Measurements from ENCODE around the gene AK8. TPM values are rescaled to one million over a fixed set of nuclear protein-coding genes. Genes with fewer than 3 reads are reported as not detected.

Gene AK8
- total and polyA plus RNA-seq, 4 donors, result 0.07 to 0.26 (median 0.11) TPM

DNA sequence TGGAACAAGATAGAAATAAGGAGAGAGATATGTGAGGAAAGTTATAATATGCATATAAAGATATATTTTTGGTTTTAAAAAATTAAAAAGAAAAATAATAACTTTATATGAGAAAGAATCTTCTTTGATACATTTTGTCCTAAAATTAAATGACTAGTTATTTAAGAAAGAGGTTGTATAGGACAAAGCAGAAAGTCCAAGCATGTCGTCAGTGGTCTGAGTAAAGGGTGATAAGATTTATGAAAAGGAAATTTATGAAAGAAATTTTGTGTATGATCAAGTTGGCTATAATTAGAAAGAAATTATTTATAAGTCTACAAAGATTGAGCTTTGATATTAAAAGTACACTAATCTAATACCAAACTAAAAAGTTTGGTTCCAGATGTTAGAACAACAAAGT lies 175.8 kb downstream of the AK8 start:
- WGBS, result 72% methylated on average over 1 of the region's 1 CpG
- H3K27me3 ChIP-seq (ENCODE audit: control insufficient read depth in 4 of 4, insufficient read depth in 4 of 4, low read length in 3 of 4), result peaks cover 0 to 4% (median 0%) of the 10 kb centered on the region in 4 donors

DNA sequence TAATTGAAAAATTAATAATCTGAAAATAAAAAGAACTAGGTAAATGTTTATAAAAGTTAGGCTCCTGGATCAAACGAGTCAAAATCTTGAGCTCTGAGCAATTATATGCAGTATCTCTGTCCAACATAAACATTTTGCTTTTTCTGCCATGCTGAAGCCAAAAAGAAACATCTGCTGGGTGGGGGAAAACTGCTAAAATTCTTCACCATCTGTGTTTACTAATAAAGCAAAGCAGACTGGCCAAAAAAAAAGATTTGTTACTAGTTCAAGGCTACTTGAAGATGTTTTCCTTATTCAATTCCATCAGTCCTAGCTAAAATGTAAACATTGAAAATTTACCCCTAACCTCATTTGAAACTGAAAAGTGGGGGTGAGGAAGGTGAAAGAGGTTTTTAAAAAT lies 178.1 kb downstream of the AK8 start:
- Histone ChIP-seq H3K36me3 (ENCODE audit: control insufficient read depth in 4 of 4, insufficient read depth in 3 of 4, low read depth in 1 of 4, low read length in 3 of 4) (no peaks in the 10 kb centered on the region), H3K9me3 (ENCODE audit: control insufficient read depth in 4 of 4, low read length in 3 of 4) (peaks cover 2 to 17% (median 5%) of the 10 kb centered on the region in 4 donors), H3K27ac (ENCODE audit: low read depth in 1 of 2, low read length in 2 of 2) (no peak overlapping the region), H3K9ac (ENCODE audit: low read depth in 1 of 2, low read length in 2 of 2) (no peak overlapping the region), H3K27me3 (ENCODE audit: control insufficient read depth in 4 of 4, insufficient read depth in 4 of 4, low read length in 3 of 4) (no peaks in the 10 kb centered on the region), H3K4me3 (ENCODE audit: low read depth in 1 of 3, low read length in 3 of 3) (no peak overlapping the region), H3K4me1 (ENCODE audit: control insufficient read depth in 4 of 4, insufficient read depth in 4 of 4, low read length in 3 of 4) (no peaks in the 10 kb centered on the region)
- DNase-seq (ENCODE audit: low spot score), result no peak
- no peak for TF ChIP-seq EGR1 (IDR thresholded peaks at IDR 0.05; ENCODE audit: low read depth in 2 of 2)
- no peak for TF ChIP-seq JUND (IDR thresholded peaks at IDR 0.05)
- TF ChIP-seq, protein P1, sequence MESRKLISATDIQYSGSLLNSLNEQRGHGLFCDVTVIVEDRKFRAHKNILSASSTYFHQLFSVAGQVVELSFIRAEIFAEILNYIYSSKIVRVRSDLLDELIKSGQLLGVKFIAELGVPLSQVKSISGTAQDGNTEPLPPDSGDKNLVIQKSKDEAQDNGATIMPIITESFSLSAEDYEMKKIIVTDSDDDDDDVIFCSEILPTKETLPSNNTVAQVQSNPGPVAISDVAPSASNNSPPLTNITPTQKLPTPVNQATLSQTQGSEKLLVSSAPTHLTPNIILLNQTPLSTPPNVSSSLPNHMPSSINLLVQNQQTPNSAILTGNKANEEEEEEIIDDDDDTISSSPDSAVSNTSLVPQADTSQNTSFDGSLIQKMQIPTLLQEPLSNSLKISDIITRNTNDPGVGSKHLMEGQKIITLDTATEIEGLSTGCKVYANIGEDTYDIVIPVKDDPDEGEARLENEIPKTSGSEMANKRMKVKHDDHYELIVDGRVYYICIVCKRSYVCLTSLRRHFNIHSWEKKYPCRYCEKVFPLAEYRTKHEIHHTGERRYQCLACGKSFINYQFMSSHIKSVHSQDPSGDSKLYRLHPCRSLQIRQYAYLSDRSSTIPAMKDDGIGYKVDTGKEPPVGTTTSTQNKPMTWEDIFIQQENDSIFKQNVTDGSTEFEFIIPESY (IDR thresholded peaks at IDR 0.05), result no peak
- TF ChIP-seq FOXA1 (IDR thresholded peaks at IDR 0.05), result no peak
- TF ChIP-seq SP1 (IDR thresholded peaks at IDR 0.05), result no peak
- TF ChIP-seq, protein P2, sequence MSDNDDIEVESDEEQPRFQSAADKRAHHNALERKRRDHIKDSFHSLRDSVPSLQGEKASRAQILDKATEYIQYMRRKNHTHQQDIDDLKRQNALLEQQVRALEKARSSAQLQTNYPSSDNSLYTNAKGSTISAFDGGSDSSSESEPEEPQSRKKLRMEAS (IDR thresholded peaks at IDR 0.05), result no peak
- TF ChIP-seq YY1 (IDR thresholded peaks at IDR 0.05), result no peak
- no peak for TF ChIP-seq TAF1 (conservative IDR thresholded peaks at IDR 0.05)
- no peak for TF ChIP-seq HNF4A (conservative IDR thresholded peaks at IDR 0.05)
- no peak for TF ChIP-seq REST (IDR thresholded peaks at IDR 0.05)
- TF ChIP-seq, protein P3, sequence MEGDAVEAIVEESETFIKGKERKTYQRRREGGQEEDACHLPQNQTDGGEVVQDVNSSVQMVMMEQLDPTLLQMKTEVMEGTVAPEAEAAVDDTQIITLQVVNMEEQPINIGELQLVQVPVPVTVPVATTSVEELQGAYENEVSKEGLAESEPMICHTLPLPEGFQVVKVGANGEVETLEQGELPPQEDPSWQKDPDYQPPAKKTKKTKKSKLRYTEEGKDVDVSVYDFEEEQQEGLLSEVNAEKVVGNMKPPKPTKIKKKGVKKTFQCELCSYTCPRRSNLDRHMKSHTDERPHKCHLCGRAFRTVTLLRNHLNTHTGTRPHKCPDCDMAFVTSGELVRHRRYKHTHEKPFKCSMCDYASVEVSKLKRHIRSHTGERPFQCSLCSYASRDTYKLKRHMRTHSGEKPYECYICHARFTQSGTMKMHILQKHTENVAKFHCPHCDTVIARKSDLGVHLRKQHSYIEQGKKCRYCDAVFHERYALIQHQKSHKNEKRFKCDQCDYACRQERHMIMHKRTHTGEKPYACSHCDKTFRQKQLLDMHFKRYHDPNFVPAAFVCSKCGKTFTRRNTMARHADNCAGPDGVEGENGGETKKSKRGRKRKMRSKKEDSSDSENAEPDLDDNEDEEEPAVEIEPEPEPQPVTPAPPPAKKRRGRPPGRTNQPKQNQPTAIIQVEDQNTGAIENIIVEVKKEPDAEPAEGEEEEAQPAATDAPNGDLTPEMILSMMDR (IDR thresholded peaks at IDR 0.05; ENCODE audit: low read depth, low read length, missing input control), result no peak
- no peak for TF ChIP-seq NR2F2 (IDR thresholded peaks at IDR 0.05)
- WGBS, result 35% methylated on average over 1 of the region's 1 CpG

More for the DNA sequence above, 175.8 kb downstream of the AK8 start:
- peaks cover 2 to 10% (median 5%) of the 10 kb centered on the region in 4 donors for H3K9me3 ChIP-seq (ENCODE audit: control insufficient read depth in 4 of 4, low read length in 3 of 4)
- no peaks in the 10 kb centered on the region for H3K36me3 ChIP-seq (ENCODE audit: control insufficient read depth in 4 of 4, insufficient read depth in 3 of 4, low read depth in 1 of 4, low read length in 3 of 4)
- TF ChIP-seq RAD21 (IDR thresholded peaks at IDR 0.05) (no peak), JUND (IDR thresholded peaks at IDR 0.05) (no peak)
- TF ChIP-seq, protein P1 (IDR thresholded peaks at IDR 0.05), result no peak
- TF ChIP-seq, protein P3 (IDR thresholded peaks at IDR 0.05; ENCODE audit: low read depth, low read length, missing input control), result no peak
- TF ChIP-seq, protein P2 (IDR thresholded peaks at IDR 0.05), result no peak
- H3K9ac ChIP-seq (ENCODE audit: low read depth in 1 of 2, low read length in 2 of 2), result no peak overlapping the region
- H3K27ac ChIP-seq (ENCODE audit: low read depth in 1 of 2, low read length in 2 of 2), result no peak overlapping the region
- no peaks in the 10 kb centered on the region for H3K4me1 ChIP-seq (ENCODE audit: control insufficient read depth in 4 of 4, insufficient read depth in 4 of 4, low read length in 3 of 4)
- DNase-seq (ENCODE audit: low spot score), result no peak
- no peak overlapping the region for H3K4me3 ChIP-seq (ENCODE audit: low read depth in 1 of 3, low read length in 3 of 3)
